ENCODE measurements around the gene GKN2. TPM values are rescaled to one million over a fixed set of nuclear protein-coding genes. Genes with fewer than 3 reads are reported as not detected.

Gene GKN2
- polyA plus RNA-seq, 1 of the 3 experiments (the other 2 are of a cell fraction): not detected

DNA sequence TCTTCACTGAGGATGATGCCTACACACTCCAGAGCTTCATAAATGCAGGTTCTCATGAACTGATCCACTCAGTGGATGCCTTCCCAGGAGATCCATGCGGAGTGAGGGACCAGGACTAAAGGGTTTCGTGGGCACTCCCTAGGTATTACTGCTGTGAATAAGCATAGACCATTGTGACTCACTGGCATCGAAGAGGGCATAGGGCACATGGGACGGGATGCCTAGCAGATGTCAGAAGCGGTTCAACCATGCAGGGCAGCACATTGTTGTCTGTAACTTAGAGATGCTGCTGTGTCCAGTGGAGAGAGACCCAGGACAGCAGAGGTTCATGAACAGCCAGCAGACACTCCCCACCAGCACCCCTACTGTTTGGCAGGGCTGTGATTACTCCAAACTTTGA is 17.2 kb downstream of the GKN2 start:
- H3K4me3 ChIP-seq (ENCODE audit: low read depth in 2 of 2, low read length in 1 of 2): no peak overlapping the region
- no peak overlapping the region for H3K9ac ChIP-seq
- WGBS (ENCODE audit: low lambda C conversion rate): 91% methylated on average over 3 of the region's 5 CpGs
- no peaks in the 10 kb centered on the region for H3F3A ChIP-seq (replicated peaks; ENCODE audit: insufficient read depth)
- no peaks in the 10 kb centered on the region for H3K27me3 ChIP-seq (ENCODE audit: insufficient read depth)
- H3K27ac ChIP-seq (ENCODE audit: low read depth in 2 of 2, low read length in 1 of 2): no peak overlapping the region
- ChIA-PET CTCF (interaction anchor here (1.1 to 5.8 kb wide), 4 partner anchors 8 to 226 kb away, joined by 4 to 56 read pairs (median 8); no protein-coding TSS in a partner anchor), POLR2A (interaction anchor here (0.6 kb wide), 1 partner anchor 8 kb away, joined by 3 read pairs; no protein-coding TSS in a partner anchor)
- no peak overlapping the region for H3K4me2 ChIP-seq
- H3K9me3 ChIP-seq: 0 out of 2 replicates have a peak, but pooled peaks cover 6% of the 10 kb centered on the region
- H3K9me2 ChIP-seq: no peaks in the 10 kb centered on the region
- DNase-seq: no peak
- TF ChIP-seq RFX5 (IDR thresholded peaks at IDR 0.05; ENCODE audit: low read length): no peak
- TF ChIP-seq POLR2AphosphoS5 (IDR thresholded peaks at IDR 0.05; ENCODE audit: low read depth, low read length): no peak
- TF ChIP-seq, protein P1, sequence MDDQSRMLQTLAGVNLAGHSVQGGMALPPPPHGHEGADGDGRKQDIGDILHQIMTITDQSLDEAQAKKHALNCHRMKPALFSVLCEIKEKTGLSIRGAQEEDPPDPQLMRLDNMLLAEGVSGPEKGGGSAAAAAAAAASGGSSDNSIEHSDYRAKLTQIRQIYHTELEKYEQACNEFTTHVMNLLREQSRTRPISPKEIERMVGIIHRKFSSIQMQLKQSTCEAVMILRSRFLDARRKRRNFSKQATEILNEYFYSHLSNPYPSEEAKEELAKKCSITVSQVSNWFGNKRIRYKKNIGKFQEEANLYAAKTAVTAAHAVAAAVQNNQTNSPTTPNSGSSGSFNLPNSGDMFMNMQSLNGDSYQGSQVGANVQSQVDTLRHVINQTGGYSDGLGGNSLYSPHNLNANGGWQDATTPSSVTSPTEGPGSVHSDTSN (IDR thresholded peaks at IDR 0.05): no peak
- TF ChIP-seq, protein P2, sequence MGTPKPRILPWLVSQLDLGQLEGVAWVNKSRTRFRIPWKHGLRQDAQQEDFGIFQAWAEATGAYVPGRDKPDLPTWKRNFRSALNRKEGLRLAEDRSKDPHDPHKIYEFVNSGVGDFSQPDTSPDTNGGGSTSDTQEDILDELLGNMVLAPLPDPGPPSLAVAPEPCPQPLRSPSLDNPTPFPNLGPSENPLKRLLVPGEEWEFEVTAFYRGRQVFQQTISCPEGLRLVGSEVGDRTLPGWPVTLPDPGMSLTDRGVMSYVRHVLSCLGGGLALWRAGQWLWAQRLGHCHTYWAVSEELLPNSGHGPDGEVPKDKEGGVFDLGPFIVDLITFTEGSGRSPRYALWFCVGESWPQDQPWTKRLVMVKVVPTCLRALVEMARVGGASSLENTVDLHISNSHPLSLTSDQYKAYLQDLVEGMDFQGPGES (IDR thresholded peaks at IDR 0.05; ENCODE audit: low read depth, low read length): no peak
- TF ChIP-seq CHD2 (IDR thresholded peaks at IDR 0.05; ENCODE audit: low read length, partially characterized antibody): no peak
- TF ChIP-seq TCF12 (IDR thresholded peaks at IDR 0.05): no peak
- TF ChIP-seq MEF2A (IDR thresholded peaks at IDR 0.05; ENCODE audit: borderline replicate concordance, low read depth): no peak
- TF ChIP-seq, protein P3, sequence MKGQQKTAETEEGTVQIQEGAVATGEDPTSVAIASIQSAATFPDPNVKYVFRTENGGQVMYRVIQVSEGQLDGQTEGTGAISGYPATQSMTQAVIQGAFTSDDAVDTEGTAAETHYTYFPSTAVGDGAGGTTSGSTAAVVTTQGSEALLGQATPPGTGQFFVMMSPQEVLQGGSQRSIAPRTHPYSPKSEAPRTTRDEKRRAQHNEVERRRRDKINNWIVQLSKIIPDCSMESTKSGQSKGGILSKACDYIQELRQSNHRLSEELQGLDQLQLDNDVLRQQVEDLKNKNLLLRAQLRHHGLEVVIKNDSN (IDR thresholded peaks at IDR 0.05; ENCODE audit: borderline replicate concordance, low read depth): no peak
- no peak for TF ChIP-seq GATA2 (CRISPR knock-in tag; IDR thresholded peaks at IDR 0.05)
- no peak for TF ChIP-seq ELF1 (IDR thresholded peaks at IDR 0.05)
- TF ChIP-seq, protein P4, sequence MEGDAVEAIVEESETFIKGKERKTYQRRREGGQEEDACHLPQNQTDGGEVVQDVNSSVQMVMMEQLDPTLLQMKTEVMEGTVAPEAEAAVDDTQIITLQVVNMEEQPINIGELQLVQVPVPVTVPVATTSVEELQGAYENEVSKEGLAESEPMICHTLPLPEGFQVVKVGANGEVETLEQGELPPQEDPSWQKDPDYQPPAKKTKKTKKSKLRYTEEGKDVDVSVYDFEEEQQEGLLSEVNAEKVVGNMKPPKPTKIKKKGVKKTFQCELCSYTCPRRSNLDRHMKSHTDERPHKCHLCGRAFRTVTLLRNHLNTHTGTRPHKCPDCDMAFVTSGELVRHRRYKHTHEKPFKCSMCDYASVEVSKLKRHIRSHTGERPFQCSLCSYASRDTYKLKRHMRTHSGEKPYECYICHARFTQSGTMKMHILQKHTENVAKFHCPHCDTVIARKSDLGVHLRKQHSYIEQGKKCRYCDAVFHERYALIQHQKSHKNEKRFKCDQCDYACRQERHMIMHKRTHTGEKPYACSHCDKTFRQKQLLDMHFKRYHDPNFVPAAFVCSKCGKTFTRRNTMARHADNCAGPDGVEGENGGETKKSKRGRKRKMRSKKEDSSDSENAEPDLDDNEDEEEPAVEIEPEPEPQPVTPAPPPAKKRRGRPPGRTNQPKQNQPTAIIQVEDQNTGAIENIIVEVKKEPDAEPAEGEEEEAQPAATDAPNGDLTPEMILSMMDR (IDR thresholded peaks at IDR 0.05): no peak
- TF ChIP-seq GABPA (IDR thresholded peaks at IDR 0.05; ENCODE audit: low read depth): no peak
- TF ChIP-seq JUND (IDR thresholded peaks at IDR 0.05): no peak
- TF ChIP-seq, protein P5, sequence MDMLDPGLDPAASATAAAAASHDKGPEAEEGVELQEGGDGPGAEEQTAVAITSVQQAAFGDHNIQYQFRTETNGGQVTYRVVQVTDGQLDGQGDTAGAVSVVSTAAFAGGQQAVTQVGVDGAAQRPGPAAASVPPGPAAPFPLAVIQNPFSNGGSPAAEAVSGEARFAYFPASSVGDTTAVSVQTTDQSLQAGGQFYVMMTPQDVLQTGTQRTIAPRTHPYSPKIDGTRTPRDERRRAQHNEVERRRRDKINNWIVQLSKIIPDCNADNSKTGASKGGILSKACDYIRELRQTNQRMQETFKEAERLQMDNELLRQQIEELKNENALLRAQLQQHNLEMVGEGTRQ (IDR thresholded peaks at IDR 0.05; ENCODE audit: borderline replicate concordance, low read depth, low read length): no peak
- no peak for TF ChIP-seq NFIC (IDR thresholded peaks at IDR 0.05; ENCODE audit: borderline replicate concordance)
- no peak for TF ChIP-seq EP300 (IDR thresholded peaks at IDR 0.05; ENCODE audit: borderline replicate concordance in 1 of 2, low read depth in 1 of 2, low read length in 1 of 2)
- no peak for TF ChIP-seq MXI1 (IDR thresholded peaks at IDR 0.05; ENCODE audit: low read depth, low read length)
- TF ChIP-seq, protein P6, sequence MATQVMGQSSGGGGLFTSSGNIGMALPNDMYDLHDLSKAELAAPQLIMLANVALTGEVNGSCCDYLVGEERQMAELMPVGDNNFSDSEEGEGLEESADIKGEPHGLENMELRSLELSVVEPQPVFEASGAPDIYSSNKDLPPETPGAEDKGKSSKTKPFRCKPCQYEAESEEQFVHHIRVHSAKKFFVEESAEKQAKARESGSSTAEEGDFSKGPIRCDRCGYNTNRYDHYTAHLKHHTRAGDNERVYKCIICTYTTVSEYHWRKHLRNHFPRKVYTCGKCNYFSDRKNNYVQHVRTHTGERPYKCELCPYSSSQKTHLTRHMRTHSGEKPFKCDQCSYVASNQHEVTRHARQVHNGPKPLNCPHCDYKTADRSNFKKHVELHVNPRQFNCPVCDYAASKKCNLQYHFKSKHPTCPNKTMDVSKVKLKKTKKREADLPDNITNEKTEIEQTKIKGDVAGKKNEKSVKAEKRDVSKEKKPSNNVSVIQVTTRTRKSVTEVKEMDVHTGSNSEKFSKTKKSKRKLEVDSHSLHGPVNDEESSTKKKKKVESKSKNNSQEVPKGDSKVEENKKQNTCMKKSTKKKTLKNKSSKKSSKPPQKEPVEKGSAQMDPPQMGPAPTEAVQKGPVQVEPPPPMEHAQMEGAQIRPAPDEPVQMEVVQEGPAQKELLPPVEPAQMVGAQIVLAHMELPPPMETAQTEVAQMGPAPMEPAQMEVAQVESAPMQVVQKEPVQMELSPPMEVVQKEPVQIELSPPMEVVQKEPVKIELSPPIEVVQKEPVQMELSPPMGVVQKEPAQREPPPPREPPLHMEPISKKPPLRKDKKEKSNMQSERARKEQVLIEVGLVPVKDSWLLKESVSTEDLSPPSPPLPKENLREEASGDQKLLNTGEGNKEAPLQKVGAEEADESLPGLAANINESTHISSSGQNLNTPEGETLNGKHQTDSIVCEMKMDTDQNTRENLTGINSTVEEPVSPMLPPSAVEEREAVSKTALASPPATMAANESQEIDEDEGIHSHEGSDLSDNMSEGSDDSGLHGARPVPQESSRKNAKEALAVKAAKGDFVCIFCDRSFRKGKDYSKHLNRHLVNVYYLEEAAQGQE (IDR thresholded peaks at IDR 0.05; ENCODE audit: low read depth, low read length): no peak
- no peak for TF ChIP-seq RXRA (IDR thresholded peaks at IDR 0.05; ENCODE audit: borderline replicate concordance, low read depth)
- TF ChIP-seq YY1 (IDR thresholded peaks at IDR 0.05; ENCODE audit: low read depth): no peak
- no peaks in the 10 kb centered on the region for H3K79me2 ChIP-seq (ENCODE audit: insufficient read depth)
- no peaks in the 10 kb centered on the region for H3K36me3 ChIP-seq (replicated peaks in 1 of 2; ENCODE audit: control insufficient read depth in 1 of 2, insufficient read depth in 2 of 2, low read length in 1 of 2)
- no peak overlapping the region; the same call in 1 of the 2 replicates for H2AFZ ChIP-seq (ENCODE audit: low read depth)
- H3K4me1 ChIP-seq (ENCODE audit: control insufficient read depth in 1 of 2, insufficient read depth in 2 of 2, low read depth in 1 of 2, low read length in 1 of 2): peaks cover 2 to 24% of the 10 kb centered on the region in 2 experiments; a peak in 3 of 4 replicates
- no peaks in the 10 kb centered on the region for H4K20me1 ChIP-seq (ENCODE audit: insufficient read depth)
